ENCODE measurements around the gene ZFP36. TPM values are rescaled to one million over a fixed set of nuclear protein-coding genes. Genes with fewer than 3 reads are reported as not detected.
A peak's percentile ranks its signal among the peaks of the same experiment; 100 is the strongest.
"Not testable (repeated sequence)": the region's sequence is repeated elsewhere in the genome, so short reads cannot be mapped to it uniquely, and the experiment has no call there.

The ZFP36 gene
- total RNA-seq, 6 donors from 2014 or later, result 195 to 525 (median 238) TPM

- peaks cover 20 to 72% (median 48%) of the 10 kb centered on the region in 4 donors for H3K36me3 ChIP-seq
- WGBS, 2 donors, result 44 to 48% methylated on average over 8 of the region's 8 CpGs
- peak in 1 of 2 donors; percentile 66 for DNase-seq
- peak overlapping the region; percentile 79 to 92 (median 84) for H3K27ac ChIP-seq
- no peaks in the 10 kb centered on the region for H3K9me3 ChIP-seq
- H3K4me3 ChIP-seq, result no peak overlapping the region
- ATAC-seq (ENCODE audit: low FRiP score in 2 of 2), result peak; percentile 78 to 93
- H3K4me1 ChIP-seq, result peaks cover 20 to 22% (median 21%) of the 10 kb centered on the region in 4 donors
- TF ChIP-seq POLR2AphosphoS5 (IDR thresholded peaks at IDR 0.05), result peak in 1 of 2 donors; percentile 25
- peak in 1 of 6 experiments; percentile 6 for TF ChIP-seq CTCF (IDR thresholded peaks at IDR 0.05)
- TF ChIP-seq EP300 (IDR thresholded peaks at IDR 0.05), result no peak
- no peak for TF ChIP-seq POLR2A (IDR thresholded peaks at IDR 0.05)
- H3K27me3 ChIP-seq, result no peaks in the 10 kb centered on the region
These were observed 34.4 kb upstream of the ZFP36 start for GRCh38 chr19:39372047-39372802.

- H3K9me3 ChIP-seq, result no peaks in the 10 kb centered on the region
- no peak overlapping the region for H3K4me3 ChIP-seq
- peaks cover 27 to 78% (median 55%) of the 10 kb centered on the region in 4 donors for H3K36me3 ChIP-seq
- ATAC-seq (ENCODE audit: low FRiP score in 2 of 2) (no peak), DNase-seq (no peak)
- TF ChIP-seq EP300 (IDR thresholded peaks at IDR 0.05) (no peak), CTCF (IDR thresholded peaks at IDR 0.05) (no peak), POLR2AphosphoS5 (IDR thresholded peaks at IDR 0.05) (no peak), POLR2A (IDR thresholded peaks at IDR 0.05) (no peak)
- H3K27me3 ChIP-seq, result no peaks in the 10 kb centered on the region
- H3K27ac ChIP-seq, result peak overlapping the region; percentile 79 to 92 (median 84)
- WGBS, 2 donors, result 36 to 43% methylated on average over 2 of the region's 2 CpGs
- H3K4me1 ChIP-seq, result peaks cover 20 to 22% (median 21%) of the 10 kb centered on the region in 4 donors
These were observed 33.7 kb upstream of the ZFP36 start for GRCh38 chr19:39372941-39373340.

GRCh38 chr19:39375929-39376328 lies 30.7 kb upstream of the ZFP36 start:
- TF ChIP-seq POLR2A (IDR thresholded peaks at IDR 0.05), result no peak
- no peak for TF ChIP-seq POLR2AphosphoS5 (IDR thresholded peaks at IDR 0.05)
- Histone ChIP-seq H3K36me3 (peaks cover 48 to 78% (median 67%) of the 10 kb centered on the region in 4 donors), H3K9me3 (no peaks in the 10 kb centered on the region), H3K4me3 (no peak overlapping the region), H3K4me1 (peaks cover 20 to 22% (median 21%) of the 10 kb centered on the region in 4 donors), H3K27ac (no peak overlapping the region), H3K27me3 (no peaks in the 10 kb centered on the region)
- no peak for DNase-seq
- ATAC-seq (ENCODE audit: low FRiP score in 2 of 2), result no peak

GRCh38 chr19:39377373-39378362 lies 29.0 kb upstream of the ZFP36 start:
- H3K27me3 ChIP-seq, result no peaks in the 10 kb centered on the region
- ATAC-seq (ENCODE audit: low FRiP score in 2 of 2) (no peak), DNase-seq (peak in 1 of 2 donors; percentile 75)
- H3K36me3 ChIP-seq, result peaks cover 54 to 88% (median 80%) of the 10 kb centered on the region in 4 donors
- TF ChIP-seq CTCF (IDR thresholded peaks at IDR 0.05) (no peak), POLR2AphosphoS5 (IDR thresholded peaks at IDR 0.05) (no peak), POLR2A (IDR thresholded peaks at IDR 0.05) (no peak), EP300 (IDR thresholded peaks at IDR 0.05) (no peak)
- peaks cover 10 to 14% (median 12%) of the 10 kb centered on the region in 4 donors for H3K4me1 ChIP-seq
- 87 to 88% methylated on average over 11 to 18 of the region's 18 CpGs for WGBS, 2 donors
- H3K27ac ChIP-seq, result no peak overlapping the region
- H3K9me3 ChIP-seq, result no peaks in the 10 kb centered on the region
- H3K4me3 ChIP-seq, result no peak overlapping the region

GRCh38 chr19:39379366-39379765 lies 27.3 kb upstream of the ZFP36 start:
- peaks cover 61 to 97% (median 94%) of the 10 kb centered on the region in 4 donors for H3K36me3 ChIP-seq
- H3K27ac ChIP-seq; DNase-seq; H3K9me3 ChIP-seq; ATAC-seq (ENCODE audit: low FRiP score in 2 of 2); H3K4me3 ChIP-seq; H3K4me1 ChIP-seq; H3K27me3 ChIP-seq: not testable (repeated sequence)
- 96 to 100% methylated on average over 4 of the region's 4 CpGs for WGBS, 2 donors

Measured in upper lobe of left lung (tissue), 6 donors.